Activated naive CD4-positive, alpha-beta T cell treated with anti-CD3 and anti-CD28 coated beads, Interleukin-2, amount 50 U/mL, for 16 hours (primary cell): Measurements from ENCODE around the gene CORO1A.
"Not testable (repeated sequence)": the region's sequence is repeated elsewhere in the genome, so short reads cannot be mapped to it uniquely, and the experiment has no call there.

Source experiments
- DNase-seq: peaks from one replicate; pipeline ENCODE4 v3.0.0-alpha.2; 2020

Gene CORO1A

GRCh38 chr16:30183233-30184095 lies at the start of gene CORO1A:
CORO1A (plus strand) TSS chr16:30183602; CDS start chr16:30185210, 1,608 bp downstream.
- peak; percentile 83 for DNase-seq

- no peak for DNase-seq
These were observed 46.3 kb upstream of the CORO1A start for GRCh38 chr16:30136971-30137605.

GRCh38 chr16:30137897-30138296 lies 45.5 kb upstream of the CORO1A start:
- DNase-seq, result no peak

- no peak for DNase-seq
These were observed 43.6 kb upstream of the CORO1A start for GRCh38 chr16:30139583-30140481.

DNA sequence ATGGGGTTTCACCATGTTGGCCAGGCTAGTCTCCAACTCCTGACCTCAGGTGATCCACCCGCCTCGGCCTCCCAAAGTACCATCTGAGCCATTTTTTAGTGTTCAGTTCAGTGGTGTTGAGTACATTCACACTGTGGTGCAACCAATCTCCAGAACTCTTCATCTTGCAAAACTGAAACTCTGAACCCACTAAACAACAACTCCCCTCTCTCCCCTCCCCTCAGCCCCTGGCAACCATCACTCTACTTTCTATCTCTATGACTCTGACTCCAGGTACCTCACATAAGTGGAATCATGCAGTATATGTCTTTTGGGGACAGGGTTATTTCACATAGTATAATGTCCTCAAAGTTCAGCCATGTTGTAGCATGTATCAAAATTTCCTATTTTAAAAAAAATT lies 41.7 kb upstream of the CORO1A start:
- DNase-seq, result no peak

GRCh38 chr16:30142672-30143346 lies 40.6 kb upstream of the CORO1A start:
- DNase-seq, result no peak

GRCh38 chr16:30143347-30143702 lies 40.1 kb upstream of the CORO1A start:
- no peak for DNase-seq

GRCh38 chr16:30144017-30144416 lies 39.4 kb upstream of the CORO1A start:
- DNase-seq, result no peak

DNA sequence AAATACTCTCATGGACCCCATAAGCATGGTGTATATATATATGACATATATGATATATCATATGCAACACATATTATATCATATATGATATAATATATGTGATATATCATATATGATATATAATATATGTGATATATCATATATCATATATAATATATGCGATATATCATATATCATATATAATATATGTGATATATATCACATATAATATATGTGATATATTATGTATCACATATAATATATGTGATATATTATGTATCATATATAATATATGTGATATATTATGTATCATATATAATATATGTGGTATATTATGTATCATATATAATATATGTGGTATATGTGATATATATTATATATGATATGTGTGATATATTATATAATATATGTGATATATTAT lies 38.5 kb upstream of the CORO1A start:
- no peak for DNase-seq

GRCh38 chr16:30145657-30146056 lies 37.7 kb upstream of the CORO1A start:
- DNase-seq, result no peak

DNA sequence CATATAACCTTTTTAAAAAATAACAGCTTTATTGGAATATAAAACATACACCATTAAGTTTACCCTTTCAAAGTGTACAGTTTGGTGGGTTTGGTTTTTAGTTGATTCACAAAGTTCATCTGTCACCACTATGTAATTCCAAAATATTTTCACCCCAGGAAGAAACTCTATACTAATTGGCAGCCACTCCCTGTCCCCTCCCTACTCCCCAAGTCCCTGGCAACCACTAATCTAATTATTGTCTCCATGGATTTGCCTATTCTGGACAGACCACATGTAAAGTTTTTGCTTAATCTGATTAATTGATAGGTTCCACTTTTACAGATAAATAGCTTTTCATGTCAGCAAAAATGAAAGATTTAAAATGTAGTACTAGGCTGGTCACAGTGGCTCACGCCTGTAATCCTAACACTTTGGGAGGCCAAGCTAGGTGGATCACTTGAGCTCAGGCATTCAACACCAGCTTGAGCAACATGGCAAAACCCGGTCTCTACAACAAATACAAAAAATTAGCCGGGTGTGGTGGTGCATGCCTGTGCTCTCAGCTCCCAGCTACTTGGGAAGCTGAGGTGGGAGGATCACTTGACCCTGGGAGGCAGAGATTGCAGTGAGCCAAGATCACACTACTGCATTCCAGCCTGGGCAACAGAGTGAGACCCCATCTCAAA lies 35.4 kb upstream of the CORO1A start:
- no peak for DNase-seq

GRCh38 chr16:30149250-30149930 lies 34.0 kb upstream of the CORO1A start:
- DNase-seq, result no peak

- DNase-seq, result no peak
These were observed 32.3 kb upstream of the CORO1A start for GRCh38 chr16:30151091-30151490.

- no peak for DNase-seq
These were observed 30.9 kb upstream of the CORO1A start for GRCh38 chr16:30152517-30152916.

DNA sequence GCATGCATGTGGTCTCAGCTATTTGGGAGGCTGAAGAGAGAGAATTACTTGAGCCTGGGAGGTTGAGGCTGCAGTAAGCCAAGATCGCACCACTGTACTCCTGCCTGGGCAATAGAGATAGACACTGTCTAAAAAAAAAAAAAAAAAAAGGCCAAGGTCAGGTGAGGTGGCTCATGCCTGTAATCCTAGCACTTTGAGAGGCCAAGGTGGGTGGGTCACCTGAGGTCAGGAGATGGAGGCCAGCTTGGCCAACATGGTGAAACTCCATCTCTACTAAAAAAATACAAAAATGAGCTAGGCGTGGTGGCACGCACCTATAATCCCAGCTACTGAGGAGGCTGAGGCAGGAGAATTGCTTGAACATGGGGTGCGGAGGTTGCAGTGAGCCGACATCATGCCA lies 28.2 kb upstream of the CORO1A start:
- DNase-seq, result no peak

DNA sequence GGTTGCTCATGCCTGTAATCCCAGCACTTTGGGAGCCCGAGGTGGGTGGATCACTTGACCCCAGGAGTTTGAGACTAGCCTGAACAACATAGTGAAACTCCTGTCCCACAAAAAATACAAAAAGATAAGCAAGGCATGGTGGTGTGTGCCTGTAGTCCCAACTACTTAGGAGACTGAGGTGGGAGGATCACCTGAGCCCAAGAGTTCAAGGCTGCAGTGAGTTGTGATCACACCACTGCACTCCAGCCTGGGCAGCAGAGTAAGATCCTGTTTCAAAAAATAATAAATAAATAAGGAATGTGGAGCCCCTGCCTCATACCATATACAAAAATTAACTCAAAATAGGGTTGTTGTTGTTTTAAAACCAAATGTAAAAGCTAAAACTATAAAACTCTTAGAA lies 26.2 kb upstream of the CORO1A start:
- DNase-seq, result no peak

GRCh38 chr16:30163538-30163937 lies 19.9 kb upstream of the CORO1A start:
- no peak for DNase-seq

DNA sequence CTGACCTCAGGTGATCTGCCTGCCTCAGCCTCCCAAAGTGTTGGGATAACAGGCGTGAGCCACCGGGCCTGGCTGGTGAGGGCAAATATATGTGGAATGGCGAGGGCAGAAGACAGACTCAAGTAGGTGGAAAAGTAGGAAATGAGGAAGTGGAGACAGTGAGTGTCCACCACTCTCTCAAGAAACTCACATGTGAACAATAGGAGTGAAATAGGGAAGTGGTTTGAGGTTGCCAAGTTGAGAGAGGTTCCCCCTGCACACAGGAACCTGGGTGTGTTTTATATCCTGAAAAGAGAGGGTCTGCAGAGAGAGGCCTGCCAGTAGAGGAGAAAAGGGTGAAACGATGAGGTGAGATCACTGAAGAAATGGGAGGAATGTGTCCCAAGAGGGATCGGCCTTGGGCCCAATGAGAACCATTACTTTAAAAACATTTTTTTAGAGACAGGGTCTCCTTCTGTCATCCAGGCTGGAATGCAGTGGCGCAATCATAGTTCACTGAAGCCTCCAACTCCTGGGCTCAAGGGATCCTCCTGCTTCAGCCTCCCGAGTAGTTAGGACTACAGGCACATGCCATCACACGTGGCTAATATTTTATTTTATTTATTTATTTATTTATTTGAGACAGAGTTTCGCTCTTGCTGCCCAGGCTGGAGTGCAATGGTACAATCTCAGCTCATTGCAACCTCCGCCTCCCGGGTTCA lies 17.1 kb upstream of the CORO1A start:
- DNase-seq, result no peak

GRCh38 chr16:30168746-30169145 lies 14.7 kb upstream of the CORO1A start:
- not testable (repeated sequence) for DNase-seq

- DNase-seq, result not testable (repeated sequence)
These were observed 14.0 kb upstream of the CORO1A start for GRCh38 chr16:30169416-30169815.

DNA sequence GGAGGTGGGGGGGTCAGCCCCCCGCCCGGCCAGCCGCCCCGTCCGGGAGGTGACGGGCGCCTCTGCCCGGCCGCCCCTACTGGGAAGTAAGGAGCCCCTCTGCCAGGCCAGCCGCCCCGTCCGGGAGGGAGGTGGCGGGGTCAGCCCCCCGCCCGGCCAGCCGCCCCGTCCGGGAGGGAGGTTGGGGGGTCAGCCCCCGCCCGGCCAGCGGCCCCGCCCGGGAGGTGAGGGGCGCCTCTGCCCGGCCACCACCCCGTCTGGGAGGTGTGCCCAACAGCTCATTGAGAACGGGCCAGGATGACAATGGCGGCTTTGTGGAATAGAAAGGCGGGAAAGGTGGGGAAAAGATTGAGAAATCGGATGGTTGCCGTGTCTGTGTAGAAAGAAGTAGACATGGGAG lies 13.3 kb upstream of the CORO1A start:
- not testable (repeated sequence) for DNase-seq
